Measurements from ENCODE around the gene ANKRD55.

GRCh38 chr5:56099346-56099745, 133.8 kb downstream of the ANKRD55 start:
- TF ChIP-seq POLR2A (IDR thresholded peaks at IDR 0.05; ENCODE audit: low read depth) = no peak
- TF ChIP-seq, protein P1, sequence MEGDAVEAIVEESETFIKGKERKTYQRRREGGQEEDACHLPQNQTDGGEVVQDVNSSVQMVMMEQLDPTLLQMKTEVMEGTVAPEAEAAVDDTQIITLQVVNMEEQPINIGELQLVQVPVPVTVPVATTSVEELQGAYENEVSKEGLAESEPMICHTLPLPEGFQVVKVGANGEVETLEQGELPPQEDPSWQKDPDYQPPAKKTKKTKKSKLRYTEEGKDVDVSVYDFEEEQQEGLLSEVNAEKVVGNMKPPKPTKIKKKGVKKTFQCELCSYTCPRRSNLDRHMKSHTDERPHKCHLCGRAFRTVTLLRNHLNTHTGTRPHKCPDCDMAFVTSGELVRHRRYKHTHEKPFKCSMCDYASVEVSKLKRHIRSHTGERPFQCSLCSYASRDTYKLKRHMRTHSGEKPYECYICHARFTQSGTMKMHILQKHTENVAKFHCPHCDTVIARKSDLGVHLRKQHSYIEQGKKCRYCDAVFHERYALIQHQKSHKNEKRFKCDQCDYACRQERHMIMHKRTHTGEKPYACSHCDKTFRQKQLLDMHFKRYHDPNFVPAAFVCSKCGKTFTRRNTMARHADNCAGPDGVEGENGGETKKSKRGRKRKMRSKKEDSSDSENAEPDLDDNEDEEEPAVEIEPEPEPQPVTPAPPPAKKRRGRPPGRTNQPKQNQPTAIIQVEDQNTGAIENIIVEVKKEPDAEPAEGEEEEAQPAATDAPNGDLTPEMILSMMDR (IDR thresholded peaks at IDR 0.05) = no peak
